ENCODE measurements around the gene MTG2. TPM values are rescaled to one million over a fixed set of nuclear protein-coding genes. Genes with fewer than 3 reads are reported as not detected.
"Not testable (repeated sequence)": the region's sequence is repeated elsewhere in the genome, so short reads cannot be mapped to it uniquely, and the experiment has no call there.

The MTG2 gene
- polyA plus RNA-seq, 12 donors: 22.7 to 56.3 (median 26.8) TPM; not detected in 1

DNA sequence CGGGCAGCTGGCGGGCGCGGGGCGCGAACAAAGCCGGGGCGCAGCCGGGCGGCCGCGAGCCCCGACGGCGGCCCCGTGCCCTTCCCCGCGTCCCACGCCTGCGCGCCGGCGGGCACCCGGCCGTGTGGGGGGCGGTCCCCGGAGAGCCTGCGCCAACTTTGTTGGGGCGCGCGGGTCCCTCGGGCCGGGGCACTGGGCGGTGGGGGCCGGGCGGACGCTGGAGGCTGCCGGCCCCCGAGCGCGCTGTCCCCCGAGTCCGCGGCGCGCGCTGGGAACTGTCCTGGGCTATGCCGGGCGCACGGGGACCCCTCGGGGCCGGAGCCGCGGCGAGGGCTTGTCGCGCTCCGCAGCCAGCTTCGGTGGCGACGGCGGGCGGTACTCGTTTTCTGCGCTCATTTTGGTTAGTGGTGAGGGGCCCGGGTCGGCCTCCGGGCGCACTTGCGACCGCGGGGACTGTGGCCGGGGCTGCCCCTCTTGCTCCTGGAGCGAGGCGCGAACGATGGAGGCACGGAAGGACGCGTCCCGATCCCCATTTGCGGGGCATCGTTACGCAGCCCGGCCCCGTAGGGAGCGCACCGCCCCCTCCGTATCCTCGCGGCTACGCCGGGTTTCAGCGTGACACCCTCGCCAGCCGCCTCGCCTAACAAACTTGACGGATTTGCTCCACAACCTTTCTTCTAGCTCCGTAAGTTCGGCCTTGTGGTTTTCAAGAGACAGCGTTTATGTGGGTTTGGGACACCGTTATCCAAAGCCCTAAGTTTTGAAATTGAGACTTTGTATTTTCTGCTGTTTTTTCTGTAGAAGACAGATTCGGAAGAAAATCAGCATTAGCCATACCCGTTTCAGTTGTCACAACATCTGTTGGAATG lies 38.6 kb upstream of the MTG2 start:
- DNase-seq: peak; percentile 41

DNA sequence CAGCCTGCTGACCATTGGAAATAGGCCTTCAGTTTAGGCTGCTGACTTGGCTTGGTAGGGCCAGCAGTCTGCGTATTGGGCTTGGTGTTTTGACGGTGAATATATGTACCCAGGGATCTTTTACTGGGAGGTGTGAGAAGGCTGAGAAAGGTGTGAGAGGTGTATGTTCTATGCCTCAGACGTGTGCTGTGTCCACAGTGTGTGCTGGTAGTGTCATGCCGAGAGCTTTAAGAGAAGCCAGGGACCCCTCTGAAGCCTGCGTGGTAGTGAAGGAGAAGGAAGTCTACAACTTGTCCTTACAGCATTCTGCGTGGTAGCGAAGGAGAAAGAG lies 37.2 kb upstream of the MTG2 start:
- DNase-seq: no peak

DNA sequence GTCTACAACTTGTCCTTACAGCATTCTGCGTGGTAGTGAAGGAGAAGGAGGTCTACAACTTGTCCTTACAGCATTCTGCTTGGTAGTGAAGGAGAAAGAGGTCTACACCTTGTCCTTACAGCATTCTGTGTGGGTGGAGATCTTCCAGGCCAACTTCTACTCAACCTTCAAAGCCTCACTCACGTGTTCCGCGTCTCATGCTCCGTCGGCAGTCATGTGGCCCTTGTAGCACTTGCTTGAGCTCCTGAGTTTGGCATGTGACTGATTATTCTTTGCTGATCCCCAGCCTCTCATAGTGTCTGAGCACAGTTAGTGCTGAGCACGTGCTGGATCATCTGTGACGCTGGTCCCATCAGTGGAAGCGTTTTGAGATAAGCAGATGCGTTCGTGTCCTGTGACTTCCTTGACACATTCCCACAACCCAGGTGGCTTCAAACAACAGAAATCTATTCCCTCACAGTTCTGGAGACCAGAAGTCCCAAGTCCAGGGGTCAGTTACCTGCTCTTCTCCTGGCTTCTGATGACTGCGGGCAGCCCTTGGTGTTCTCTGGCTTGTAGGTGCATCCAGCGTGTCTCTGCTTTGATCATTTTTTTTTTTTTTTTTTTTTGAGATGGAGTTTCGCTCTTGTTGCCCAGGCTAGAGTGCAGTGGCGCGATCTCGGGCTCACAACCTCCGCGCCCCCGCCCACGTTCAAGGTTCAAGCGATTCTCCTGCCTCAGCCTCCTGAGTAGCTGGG lies 36.6 kb upstream of the MTG2 start:
- no peak for DNase-seq

DNA sequence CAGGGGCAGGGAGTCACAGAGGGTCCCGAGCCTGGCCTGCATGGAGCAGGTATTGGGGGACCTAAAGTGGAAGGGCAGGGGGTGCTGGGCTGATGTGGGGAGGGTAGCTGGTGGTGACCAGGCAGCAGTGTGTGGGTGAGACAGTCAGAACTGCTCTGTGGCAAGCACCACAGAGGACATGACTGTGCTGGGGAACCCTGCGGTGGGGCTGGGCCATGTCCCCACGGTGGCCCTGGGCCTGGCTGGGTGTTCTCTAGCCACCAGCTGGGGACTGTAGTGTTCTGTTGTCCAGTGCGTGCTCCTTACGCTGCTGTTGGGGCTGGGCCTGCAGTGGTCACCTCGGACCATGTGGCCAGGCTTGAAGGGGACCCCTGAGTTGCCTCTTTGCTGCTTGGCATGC lies 35.7 kb upstream of the MTG2 start:
- no peak for DNase-seq

DNA sequence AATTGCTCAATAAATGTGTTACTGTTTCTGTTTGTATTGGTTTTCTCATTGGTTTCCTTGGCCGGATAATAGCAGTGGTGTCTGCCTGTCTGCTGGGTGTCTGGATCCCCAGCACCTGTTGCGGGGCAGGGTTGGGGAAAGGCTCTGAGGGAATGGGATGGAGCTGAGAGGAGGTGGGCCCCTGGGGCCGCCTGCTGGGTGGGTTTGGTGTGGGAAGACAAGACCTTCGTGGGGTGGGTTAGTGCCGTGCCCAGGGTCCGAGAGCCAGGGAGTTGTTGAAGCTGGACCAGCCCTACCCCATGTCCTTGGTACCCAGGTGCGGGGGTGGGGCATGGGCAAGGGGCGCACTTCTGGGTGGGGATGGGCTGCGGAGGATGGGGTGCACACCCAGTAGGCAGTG lies 35.3 kb upstream of the MTG2 start:
- DNase-seq: no peak

DNA sequence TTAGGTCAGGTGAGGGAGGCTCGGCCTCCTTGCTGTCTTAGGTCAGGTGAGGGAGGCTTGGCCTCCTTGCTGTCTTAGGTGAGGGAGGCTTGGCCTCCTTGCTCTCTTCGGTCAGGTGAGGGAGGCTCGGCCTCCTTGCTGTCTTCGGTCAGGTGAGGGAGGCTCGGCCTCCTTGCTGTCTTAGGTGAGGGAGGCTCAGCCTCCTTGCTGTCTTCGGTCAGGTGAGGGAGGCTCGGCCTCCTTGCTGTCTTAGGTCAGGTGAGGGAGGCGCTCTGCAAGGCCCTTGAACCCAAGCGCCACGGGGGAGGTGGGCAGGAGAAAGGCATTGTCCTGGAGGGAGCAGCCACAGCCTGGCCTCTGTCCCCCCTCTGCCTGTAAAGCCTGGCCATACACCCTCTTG lies 34.4 kb upstream of the MTG2 start:
- not testable (repeated sequence) for DNase-seq

DNA sequence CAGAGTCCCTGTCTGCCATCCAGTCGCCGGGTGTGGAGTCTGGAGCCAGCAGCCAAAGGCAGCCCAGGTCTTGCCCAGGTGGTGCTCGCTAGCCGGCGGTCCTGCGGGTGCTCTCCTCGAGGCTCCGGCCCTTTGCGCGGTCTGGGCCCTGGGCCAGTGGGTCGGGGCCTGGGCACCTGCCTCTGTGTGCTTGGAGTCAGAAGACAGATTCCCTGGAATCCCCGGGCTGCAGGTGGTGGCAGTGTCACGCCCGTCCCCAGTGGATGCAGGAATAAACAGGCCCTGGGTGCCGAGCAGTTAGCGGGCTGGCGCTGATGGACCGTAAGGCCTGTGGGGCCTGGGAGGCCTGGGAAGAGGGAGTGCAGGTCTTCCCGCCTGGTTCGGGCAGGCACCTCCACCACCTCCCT lies 33.9 kb upstream of the MTG2 start:
- DNase-seq: no peak

DNA sequence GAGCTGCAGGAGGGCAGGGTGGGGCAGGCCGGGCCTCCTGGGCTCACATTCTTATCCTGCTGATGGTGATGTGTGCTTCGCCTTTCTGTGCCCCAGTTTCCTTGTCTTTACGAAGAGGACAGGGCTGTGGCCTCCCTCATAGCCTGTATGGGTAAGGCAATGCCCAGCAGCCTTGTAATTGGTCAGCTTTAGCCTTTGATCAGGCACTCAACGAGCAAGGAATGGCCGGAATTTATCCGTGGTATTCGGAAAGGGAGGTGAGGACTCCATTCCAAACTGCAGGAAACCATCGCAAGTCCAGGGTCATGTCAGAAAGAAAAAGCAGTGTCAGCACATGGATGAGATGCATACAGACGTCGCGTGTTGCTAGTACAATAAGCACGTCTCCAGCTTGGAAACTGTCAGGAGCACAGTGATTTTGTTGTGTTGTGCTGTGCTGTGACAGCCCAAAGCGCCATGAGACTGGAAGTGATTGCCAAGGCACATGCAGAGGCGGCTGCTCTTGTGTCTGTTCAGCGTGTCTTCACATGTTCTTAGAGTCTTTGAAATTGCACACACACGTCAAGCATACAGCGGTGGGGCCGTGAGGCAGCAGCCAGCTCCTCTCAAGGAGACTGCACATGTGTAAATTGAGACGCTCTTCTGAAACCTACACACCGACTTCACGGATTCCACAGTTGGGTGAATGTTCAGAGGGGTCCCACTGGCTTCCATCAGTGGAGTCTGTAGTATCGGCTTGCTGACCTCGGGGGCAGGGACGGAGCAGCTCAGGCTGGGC lies 33.1 kb upstream of the MTG2 start:
- no peak for DNase-seq

DNA sequence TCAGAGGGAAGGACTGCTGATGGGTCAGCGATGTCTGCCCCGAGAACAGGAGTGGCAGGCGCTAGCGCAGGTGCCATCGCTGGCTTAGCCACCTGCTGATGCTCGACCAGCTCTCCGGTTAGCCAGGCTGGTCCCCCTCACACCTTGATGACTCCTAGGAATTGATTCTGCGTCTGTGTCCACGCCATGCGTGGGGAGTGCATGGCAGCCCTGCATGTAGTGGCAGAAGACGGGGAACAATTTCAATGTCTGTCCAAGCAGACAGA lies 32.6 kb upstream of the MTG2 start:
- no peak for DNase-seq

DNA sequence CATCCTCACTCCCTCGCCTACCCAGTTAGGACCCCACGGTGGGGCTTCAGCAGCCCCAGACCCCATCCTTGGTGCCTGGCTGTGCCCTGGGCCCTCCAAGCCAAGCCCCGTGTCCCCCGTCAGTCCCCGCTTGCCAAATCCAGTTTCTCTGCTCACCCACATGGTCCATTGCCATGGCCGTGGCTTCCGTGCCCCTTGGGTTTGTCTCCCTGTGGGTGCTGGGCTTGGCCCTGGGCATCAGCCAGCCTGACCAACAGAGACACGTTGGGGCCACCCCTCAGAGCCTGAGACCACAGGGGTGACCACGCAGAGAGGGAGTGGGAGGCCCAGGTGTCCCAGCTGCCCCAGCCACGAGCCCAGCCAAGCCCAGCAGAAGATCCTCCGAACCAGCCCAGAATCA lies 31.6 kb upstream of the MTG2 start:
- no peak for DNase-seq

DNA sequence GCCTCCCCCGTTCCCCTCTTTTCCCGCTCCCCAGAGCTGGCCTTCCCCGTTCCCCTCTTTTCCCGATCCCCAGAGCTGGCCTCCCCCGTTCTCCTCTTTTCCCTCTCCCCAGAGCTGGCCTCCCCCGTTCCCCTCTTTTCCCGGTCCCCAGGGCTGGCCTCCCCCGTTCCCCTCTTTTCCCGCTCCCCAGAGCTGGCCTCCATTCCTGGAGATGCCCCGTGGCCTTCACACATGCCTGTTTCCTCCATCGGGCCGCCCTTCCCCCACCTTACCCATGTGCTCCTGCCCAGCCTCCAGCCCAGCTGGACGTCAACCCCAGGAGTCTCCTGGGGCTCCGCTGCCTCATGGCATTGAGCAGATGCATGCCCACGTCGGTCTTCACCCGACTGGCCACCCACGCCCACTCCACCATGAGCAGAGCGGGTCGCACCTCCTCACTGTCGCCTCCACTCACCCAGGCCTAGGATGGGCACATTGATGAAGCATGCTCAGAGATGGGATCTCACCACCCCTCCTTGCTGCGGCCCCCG lies 30.9 kb upstream of the MTG2 start:
- no peak for DNase-seq

DNA sequence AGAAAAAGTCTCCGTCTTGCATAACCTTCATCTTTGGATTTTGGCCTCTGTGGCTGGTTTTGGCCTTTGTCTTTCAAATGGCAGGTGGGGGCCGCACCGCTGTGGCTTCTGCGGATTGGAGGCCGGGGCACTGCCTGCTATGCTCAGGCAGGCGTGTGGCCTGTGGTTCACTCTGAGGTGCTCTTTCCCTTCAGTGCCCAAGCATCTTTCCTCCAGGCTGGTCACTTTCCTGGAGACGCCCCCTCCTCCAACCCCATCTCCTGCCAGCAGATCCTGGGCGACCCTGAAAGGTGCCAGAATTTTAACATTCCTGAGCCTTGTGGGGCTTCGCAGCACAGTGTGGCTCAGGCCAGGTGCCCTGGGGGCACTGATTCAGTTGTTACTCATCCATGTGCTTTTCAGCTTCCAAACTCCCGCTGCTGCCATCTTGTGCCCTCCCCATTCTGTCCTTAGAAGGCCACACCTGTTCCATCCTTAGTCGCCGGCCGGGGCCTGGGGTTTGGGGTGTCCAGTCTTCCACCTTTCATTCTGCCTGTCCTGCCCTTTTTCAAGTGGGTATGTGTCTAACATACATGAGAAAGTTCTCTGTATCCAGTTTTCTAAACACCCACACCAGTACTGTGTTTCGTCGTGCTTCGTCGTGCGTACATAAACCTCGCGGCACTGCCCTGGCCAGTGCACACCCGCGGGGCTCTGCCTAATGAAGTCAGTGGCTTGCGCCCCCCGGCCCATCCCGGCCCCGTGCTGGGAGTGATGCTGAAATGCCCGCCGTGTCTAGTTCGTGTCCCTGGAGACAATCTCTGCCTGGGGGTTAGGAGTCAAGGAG lies 27.2 kb upstream of the MTG2 start:
- no peak for DNase-seq

DNA sequence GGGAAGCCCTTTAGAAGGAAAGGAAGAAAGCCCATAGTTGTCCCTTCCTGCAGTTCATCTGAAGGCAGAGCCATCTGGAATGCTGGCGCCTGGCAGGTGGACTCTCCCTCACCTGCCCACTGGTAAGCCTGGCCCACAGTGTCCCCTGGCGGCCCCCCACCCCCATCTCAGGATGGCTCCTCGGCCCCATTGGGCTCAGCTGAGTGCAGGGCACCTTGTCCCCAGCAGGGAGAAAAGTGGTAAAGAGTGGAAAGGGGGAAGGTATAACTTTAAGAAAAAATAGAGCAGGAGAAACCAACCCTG lies 26.6 kb upstream of the MTG2 start:
- no peak for DNase-seq

DNA sequence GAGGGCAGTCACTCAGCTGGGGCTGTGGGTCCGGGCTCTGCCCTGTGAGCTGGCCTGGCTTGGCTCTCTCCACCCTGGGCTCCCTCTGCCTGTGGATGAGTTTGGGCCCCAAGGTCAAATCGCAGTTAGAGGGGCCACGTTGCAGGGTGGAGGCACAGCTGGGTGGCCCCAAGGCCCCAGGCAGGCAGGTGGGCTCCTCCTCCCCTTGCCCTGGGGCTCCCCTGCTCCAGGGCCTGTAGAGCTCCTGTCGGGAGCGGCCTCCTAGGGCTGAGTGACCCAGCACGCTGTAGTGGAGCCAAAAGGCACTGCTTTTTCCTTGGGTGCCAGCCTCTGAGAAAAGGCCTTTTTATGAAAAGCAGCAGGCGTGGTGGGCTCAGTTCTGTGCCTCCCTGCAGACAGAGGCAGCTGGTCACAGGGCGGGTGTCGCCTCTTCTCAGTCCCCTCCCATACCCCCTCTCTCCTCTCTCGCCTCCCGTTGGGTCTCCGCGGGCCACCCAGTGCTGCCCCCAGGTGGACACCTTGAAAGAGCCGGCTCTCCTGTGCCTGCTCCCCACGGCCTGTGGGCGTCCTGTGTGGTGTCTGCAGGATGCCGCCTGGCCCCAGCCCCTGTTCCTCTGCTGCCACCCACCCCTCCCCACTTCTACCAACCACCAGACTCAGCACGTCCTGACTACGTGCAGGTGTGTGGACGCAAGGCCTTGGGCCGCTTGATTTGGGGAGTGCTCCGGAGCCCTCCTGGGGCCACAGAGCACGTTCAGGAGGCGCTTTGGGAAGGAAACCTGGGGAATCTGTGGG lies 26.0 kb upstream of the MTG2 start:
- DNase-seq: peak; percentile 36

DNA sequence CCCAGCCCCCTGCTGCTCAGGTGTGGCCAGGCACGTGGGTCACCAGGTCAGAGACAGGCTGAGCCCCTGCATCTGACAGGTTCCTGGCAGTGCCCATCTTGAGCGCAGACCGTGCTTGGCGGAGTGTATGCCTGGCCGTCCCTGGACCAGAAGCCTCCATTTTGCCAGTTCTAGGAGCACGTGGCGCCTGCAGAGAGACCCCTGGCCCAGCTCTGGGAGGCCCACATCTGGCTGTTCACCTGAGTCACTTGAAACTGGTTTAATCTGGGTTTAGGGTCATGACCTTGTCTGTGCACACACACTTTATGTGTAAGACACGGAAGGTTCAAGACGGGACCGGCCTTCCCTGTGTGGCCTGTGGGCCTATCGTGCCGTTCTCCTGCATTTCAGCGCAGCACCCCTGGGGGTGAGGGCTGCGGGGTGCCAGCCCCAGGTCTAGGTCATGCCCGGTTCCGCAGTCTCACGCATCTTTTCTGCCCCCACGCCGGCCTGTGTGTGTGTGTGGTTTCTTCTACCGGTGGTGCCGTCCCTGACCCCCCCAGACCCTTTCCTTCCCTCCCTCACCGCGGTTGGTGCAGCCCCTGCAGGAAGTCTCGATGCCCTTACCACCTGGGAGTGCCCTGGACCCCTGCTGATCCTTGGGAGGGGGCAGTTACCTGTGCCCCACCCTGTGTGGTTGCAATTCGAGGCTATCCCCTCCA lies 25.3 kb upstream of the MTG2 start:
- no peak for DNase-seq

DNA sequence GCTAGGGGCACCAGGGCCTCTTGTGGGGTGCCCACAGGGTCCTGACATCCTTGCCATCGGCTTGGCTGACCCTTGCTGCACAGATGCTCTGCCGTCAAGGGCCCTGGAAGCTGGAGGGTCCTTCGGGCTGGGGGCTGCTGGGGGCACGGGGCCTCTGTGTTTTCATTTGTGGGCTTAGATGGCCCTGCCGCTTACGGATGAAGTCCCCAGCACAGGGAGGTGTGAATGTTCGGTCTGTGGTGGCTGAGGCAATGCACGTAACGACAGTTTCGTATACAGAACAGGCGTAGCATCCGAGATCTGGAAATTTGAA lies 24.8 kb upstream of the MTG2 start:
- DNase-seq: no peak

DNA sequence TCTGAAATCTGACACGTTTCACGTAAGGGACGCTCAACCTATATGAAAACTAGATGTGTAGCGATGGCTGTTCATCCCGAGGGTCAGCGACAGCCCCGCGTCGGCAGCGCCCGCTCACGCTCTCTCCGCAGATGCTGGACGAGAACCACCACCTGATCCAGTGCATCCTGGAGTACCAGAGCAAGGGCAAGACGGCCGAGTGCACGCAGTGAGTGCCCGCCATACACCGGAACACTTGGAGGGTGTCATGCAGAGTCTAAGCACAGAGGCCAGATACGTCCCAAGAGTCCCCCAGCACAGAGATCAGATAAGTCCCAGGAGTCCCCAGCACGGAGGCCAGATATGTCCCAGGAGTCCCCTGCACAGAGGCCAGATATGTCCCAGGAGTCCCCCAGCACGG lies 24.3 kb upstream of the MTG2 start:
- no peak for DNase-seq

DNA sequence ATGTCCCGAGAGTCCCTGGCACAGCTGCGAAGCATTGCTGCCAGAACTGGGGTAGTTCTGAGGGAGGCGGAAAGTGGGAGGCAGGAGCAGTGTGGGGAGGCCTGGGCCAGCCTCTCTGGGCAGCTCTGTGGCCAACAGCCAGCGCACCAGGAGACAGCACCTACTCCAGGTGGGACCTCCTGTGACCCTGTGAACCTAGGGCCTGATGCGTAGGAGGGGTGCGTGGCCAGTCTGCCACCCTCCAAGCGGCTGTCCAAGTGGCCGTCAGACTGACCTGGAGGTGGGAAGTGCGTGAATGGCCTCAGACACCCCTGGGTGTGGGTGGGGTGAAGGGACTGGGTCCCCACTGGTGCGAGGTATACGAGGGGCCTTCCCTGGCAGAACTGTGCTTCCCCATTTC lies 23.8 kb upstream of the MTG2 start:
- DNase-seq: no peak

DNA sequence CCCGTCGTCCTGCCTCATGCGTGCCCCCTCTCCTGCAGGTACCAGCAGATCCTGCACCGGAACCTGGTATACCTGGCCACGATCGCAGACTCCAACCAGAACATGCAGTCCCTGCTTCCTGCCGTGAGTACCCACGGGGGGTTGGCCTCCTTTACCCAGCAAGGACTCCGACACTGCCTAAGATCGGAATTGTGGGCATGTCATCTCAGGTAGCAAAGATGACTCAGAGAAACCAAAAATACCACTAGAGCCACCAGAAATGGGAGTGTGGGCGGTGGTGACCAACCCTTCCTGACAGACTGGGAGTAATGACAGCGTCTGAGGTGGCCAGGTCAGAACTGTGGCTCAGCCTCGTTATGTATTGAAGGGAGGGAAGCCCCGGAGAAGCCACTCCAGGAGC lies 23.0 kb upstream of the MTG2 start:
- no peak for DNase-seq

DNA sequence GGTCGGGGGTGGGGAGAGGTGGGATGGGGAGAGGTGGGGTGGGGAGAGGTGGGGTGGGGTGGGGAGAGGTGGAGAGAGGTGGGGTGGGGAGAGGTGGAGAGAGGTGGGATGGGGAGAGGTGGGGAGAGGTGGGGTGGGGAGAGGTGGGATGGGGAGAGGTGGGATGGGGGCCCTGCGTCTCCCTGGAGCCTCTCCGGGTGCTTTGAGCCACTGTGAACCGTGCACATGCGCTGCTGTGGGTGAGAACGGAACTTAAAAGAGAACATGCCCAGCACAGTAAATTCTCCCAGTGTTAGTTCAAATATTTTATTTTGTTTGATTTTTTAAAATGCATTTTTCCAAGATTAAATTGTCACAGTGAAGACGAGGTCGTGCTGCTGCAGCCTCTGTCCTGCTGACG lies 22.6 kb upstream of the MTG2 start:
- DNase-seq: no peak

DNA sequence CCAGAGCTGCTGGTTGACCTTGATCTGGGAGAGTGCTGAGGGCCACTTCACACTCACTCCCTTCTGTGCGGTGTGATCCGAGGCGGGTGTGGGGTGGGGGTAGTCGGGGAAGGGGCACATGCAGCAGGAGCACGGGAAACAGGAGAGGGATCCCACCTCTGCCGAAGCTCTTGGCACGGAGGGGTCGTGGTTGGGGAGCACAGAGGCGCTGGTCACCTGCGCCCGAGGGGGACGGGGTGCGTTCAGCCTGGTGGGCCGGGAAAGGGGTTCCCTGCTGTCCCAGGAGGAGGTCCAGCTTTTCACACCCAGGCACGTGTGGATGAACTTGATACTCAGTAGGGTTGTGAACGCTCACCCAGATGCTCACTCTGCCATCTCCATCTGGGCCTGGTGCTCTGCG lies 22.0 kb upstream of the MTG2 start:
- DNase-seq: no peak
